ENCODE measurements around the gene ERBB2.
"Not testable (repeated sequence)": the region's sequence is repeated elsewhere in the genome, so short reads cannot be mapped to it uniquely, and the experiment has no call there.

ERBB2 gene

GRCh38 chr17:39701784-39702422 is 2.0 kb downstream of the ERBB2 start:
- in situ Hi-C loops (cut with HindIII; ENCODE audit: low sequenced_read_pairs) = no loop called here

GRCh38 chr17:39702901-39703893 is 3.3 kb downstream of the ERBB2 start:
- in situ Hi-C loops (cut with HindIII; ENCODE audit: low sequenced_read_pairs) = no loop called here

- in situ Hi-C loops (cut with HindIII; ENCODE audit: low sequenced_read_pairs) = no loop called here
Observed at GRCh38 chr17:39703913-39704312, 4.0 kb downstream of the ERBB2 start.

- in situ Hi-C loops (cut with HindIII; ENCODE audit: low sequenced_read_pairs) = no loop called here
Observed at GRCh38 chr17:39704821-39705551, 5.1 kb downstream of the ERBB2 start.

GRCh38 chr17:39705786-39706348 is 6.0 kb downstream of the ERBB2 start:
- in situ Hi-C loops (cut with HindIII; ENCODE audit: low sequenced_read_pairs) = no loop called here

- in situ Hi-C loops (cut with HindIII; ENCODE audit: low sequenced_read_pairs) = no loop called here
Observed at GRCh38 chr17:39706383-39706782, 6.5 kb downstream of the ERBB2 start.

- in situ Hi-C loops (cut with HindIII; ENCODE audit: low sequenced_read_pairs) = no loop called here
Observed at GRCh38 chr17:39706921-39707337, 7.1 kb downstream of the ERBB2 start.

- in situ Hi-C loops (cut with HindIII; ENCODE audit: low sequenced_read_pairs) = no loop called here
Observed at GRCh38 chr17:39709319-39709997, 9.6 kb downstream of the ERBB2 start.

- in situ Hi-C loops (cut with HindIII; ENCODE audit: low sequenced_read_pairs) = no loop called here
Observed at GRCh38 chr17:39709998-39710964, 10.4 kb downstream of the ERBB2 start.

GRCh38 chr17:39711071-39711470 is 11.2 kb downstream of the ERBB2 start:
- in situ Hi-C loops (cut with HindIII; ENCODE audit: low sequenced_read_pairs) = not testable (repeated sequence)

GRCh38 chr17:39711851-39712250 is 12.0 kb downstream of the ERBB2 start:
- in situ Hi-C loops (cut with HindIII; ENCODE audit: low sequenced_read_pairs) = no loop called here

GRCh38 chr17:39714234-39714633 is 14.4 kb downstream of the ERBB2 start:
- in situ Hi-C loops (cut with HindIII; ENCODE audit: low sequenced_read_pairs) = no loop called here

- in situ Hi-C loops (cut with HindIII; ENCODE audit: low sequenced_read_pairs) = no loop called here
Observed at GRCh38 chr17:39715375-39716072, 15.7 kb downstream of the ERBB2 start.

- in situ Hi-C loops (cut with HindIII; ENCODE audit: low sequenced_read_pairs) = no loop called here
Observed at GRCh38 chr17:39716073-39716818, 16.4 kb downstream of the ERBB2 start.

GRCh38 chr17:39716879-39717536 is 17.1 kb downstream of the ERBB2 start:
- in situ Hi-C loops (cut with HindIII; ENCODE audit: low sequenced_read_pairs) = no loop called here

- in situ Hi-C loops (cut with HindIII; ENCODE audit: low sequenced_read_pairs) = no loop called here
Observed at GRCh38 chr17:39717660-39718059, 17.8 kb downstream of the ERBB2 start.

- in situ Hi-C loops (cut with HindIII; ENCODE audit: low sequenced_read_pairs) = no loop called here
Observed at GRCh38 chr17:39719563-39720355, 19.9 kb downstream of the ERBB2 start.

All from DLD1 (cell line).